Measurements from ENCODE around the gene CRAT. TPM values are rescaled to one million over a fixed set of nuclear protein-coding genes. Genes with fewer than 3 reads are reported as not detected.
A peak's percentile ranks its signal among the peaks of the same experiment; 100 is the strongest.

The CRAT gene
- total RNA-seq: 100 to 1,000 TPM in 1 of 6 donors, 10 to 100 TPM in 5; 44.4 to 131 (median 79.2) TPM
- polyA plus RNA-seq: 10 to 100 TPM; 30.3 to 57.2 TPM

DNA sequence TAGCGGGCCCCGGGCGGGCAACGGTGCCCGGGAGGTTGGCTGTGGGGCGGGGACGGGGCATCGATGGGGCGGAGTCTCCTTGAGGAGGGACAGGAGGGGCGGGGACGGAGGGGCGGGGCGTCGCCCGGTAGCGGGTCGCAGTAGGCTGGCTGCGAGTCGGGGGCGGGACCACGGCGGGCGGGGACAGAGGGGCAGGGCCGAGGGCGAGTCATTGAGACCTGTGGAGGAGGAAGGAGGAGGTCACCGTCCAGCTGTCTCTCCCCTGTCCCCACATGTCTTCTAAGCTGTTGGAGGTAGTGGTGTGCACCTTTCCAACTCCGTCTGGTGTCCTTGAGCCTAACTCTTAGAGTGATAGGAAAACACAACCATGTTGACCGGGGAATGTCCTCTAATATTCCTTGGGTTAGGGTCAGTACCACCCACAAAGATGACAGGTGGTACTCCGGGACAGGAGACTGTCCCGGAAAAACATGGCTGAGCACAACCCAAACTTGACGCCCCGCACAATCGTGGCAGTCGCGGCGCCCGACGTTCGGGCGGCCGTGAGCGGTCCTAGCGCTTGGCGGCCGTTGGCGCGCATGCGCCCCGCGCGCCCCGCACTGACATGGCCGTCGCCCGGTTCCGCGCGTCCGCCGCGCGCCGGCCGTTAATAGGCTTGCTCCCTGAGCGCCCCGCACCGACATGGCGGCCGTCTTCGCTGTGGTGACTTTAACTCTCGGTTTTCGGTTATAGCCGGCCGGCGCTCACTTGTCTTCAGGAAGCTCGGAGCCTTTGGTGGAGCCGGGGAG, at the start of gene CRAT, which contains the start of gene PTPA:
CRAT (minus strand) TSS at position 54 of the 788 bp plus-strand sequence. CDS start 284 bp downstream, outside the sequence.
PTPA (plus strand) TSS at position 676 of the 788 bp plus-strand sequence. CDS start 186 bp downstream, outside the sequence.
- peaks cover 5 to 46% (median 34%) of the 10 kb centered on the region in 3 donors for H3K4me1 ChIP-seq
- H3K27me3 ChIP-seq: no peaks in the 10 kb centered on the region
- H3K36me3 ChIP-seq: peaks cover 0 to 3% (median 0%) of the 10 kb centered on the region in 3 donors
- intact Hi-C loops (cut with DNase I): no loop called here
- no peak for FAIRE-seq
- 0% methylated on average over 52 to 77 of the region's 77 CpGs for WGBS, 2 donors
- ATAC-seq: peak; percentile 78 to 86 (median 81)
- TF ChIP-seq, protein P1, sequence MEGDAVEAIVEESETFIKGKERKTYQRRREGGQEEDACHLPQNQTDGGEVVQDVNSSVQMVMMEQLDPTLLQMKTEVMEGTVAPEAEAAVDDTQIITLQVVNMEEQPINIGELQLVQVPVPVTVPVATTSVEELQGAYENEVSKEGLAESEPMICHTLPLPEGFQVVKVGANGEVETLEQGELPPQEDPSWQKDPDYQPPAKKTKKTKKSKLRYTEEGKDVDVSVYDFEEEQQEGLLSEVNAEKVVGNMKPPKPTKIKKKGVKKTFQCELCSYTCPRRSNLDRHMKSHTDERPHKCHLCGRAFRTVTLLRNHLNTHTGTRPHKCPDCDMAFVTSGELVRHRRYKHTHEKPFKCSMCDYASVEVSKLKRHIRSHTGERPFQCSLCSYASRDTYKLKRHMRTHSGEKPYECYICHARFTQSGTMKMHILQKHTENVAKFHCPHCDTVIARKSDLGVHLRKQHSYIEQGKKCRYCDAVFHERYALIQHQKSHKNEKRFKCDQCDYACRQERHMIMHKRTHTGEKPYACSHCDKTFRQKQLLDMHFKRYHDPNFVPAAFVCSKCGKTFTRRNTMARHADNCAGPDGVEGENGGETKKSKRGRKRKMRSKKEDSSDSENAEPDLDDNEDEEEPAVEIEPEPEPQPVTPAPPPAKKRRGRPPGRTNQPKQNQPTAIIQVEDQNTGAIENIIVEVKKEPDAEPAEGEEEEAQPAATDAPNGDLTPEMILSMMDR (IDR thresholded peaks at IDR 0.05): no peak
- peak within 1 kb of the TSS; percentile 87 to 97 (median 96) for H3K27ac ChIP-seq
- peak within 1 kb of the TSS; percentile 67 to 95 (median 89) for H3K4me3 ChIP-seq
- DNase-seq: peak; percentile 98 to 100 (median 98)
- H3K9me3 ChIP-seq: no peaks in the 10 kb centered on the region

GRCh38 chr9:129156163-129156562, 45.6 kb upstream of the CRAT start:
- DNase-seq: no peak
- FAIRE-seq: no peak
- Histone ChIP-seq H3K27me3 (no peaks in the 10 kb centered on the region), H3K27ac (no peak overlapping the region), H3K9me3 (no peaks in the 10 kb centered on the region), H3K4me1 (no peaks in the 10 kb centered on the region), H3K4me3 (no peak overlapping the region), H3K36me3 (no peaks in the 10 kb centered on the region)
- intact Hi-C loops (cut with DNase I): no loop called here
- WGBS, 2 donors: 86 to 91% methylated on average over 10 of the region's 10 CpGs
- no peak for ATAC-seq
- TF ChIP-seq, protein P1 (IDR thresholded peaks at IDR 0.05): no peak

DNA sequence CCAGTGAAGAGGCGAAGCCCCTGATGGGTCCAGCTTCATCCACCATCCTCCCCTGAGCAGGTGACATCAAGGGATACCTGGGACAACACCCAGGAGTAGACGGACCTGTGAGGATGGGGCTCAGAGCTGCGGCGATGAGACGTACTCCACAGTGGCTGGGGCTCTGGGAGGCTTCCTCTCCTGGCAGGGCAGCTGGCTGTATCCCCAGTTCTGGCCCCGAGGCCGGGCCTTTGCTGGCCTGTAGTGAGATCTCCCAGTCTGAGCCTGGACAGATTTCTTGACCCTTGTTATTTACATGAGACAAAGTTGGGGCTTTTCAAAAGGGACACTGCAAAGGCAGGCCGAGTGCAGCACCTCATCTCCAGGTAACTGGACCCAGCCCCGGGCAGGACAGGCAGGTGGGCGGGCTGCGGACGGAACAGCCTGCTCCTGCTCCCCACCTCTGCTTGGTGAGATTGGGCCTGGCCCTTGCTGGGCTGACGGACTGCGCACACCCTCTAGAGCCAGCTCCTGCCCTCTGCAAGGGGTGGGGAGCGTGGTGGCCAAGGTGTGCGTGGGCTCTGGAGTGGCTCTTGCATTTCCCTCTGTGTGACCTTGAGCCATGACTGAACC, 44.4 kb upstream of the CRAT start:
- TF ChIP-seq, protein P1 (IDR thresholded peaks at IDR 0.05): no peak
- Histone ChIP-seq H3K27ac (no peak overlapping the region), H3K36me3 (no peaks in the 10 kb centered on the region), H3K4me3 (no peak overlapping the region), H3K27me3 (no peaks in the 10 kb centered on the region), H3K9me3 (no peaks in the 10 kb centered on the region), H3K4me1 (no peaks in the 10 kb centered on the region)
- WGBS, 2 donors: 88 to 89% methylated on average over 16 of the region's 16 CpGs
- no peak for FAIRE-seq
- no peak for DNase-seq
- no peak for ATAC-seq
- intact Hi-C loops (cut with DNase I): no loop called here

- Histone ChIP-seq H3K36me3 (peaks cover 0 to 6% (median 0%) of the 10 kb centered on the region in 3 donors), H3K27ac (no peak overlapping the region), H3K4me3 (no peak overlapping the region), H3K9me3 (no peaks in the 10 kb centered on the region), H3K4me1 (no peaks in the 10 kb centered on the region), H3K27me3 (no peaks in the 10 kb centered on the region)
- TF ChIP-seq, protein P1 (IDR thresholded peaks at IDR 0.05): no peak
- 86 to 89% methylated on average over 15 of the region's 15 CpGs for WGBS, 2 donors
- DNase-seq (no peak), ATAC-seq (no peak), FAIRE-seq (no peak)
- intact Hi-C loops (cut with DNase I): no loop called here
These were observed 40.9 kb upstream of the CRAT start for GRCh38 chr9:129151469-129151868.

Measured in pancreas (tissue), 10 donors.